Measurements from ENCODE around the gene TNFRSF8. TPM values are rescaled to one million over a fixed set of nuclear protein-coding genes. Genes with fewer than 3 reads are reported as not detected.

Gene TNFRSF8
- total and polyA plus RNA-seq, 9 of the 15 experiments (the other 6 are each of a cell fraction or from before 2014, with no cell fraction given): 3.5 to 38.4 (median 17.1) TPM

- WGBS (ENCODE audit: insufficient coverage, low coverage, missing lambda C conversion rate): 81% methylated on average over 31 of the region's 31 CpGs
- CTCF ChIA-PET (ENCODE audit: low intra/inter-chr PET ratio): no interaction called here
- Histone ChIP-seq H3K9me1 (ENCODE audit: control insufficient read depth, insufficient read depth, low read length) (no peaks in the 10 kb centered on the region), H4K20me1 (replicated peaks; ENCODE audit: control insufficient read depth, insufficient read depth, low read length) (no peaks in the 10 kb centered on the region), H3K9me3 (replicated peaks; ENCODE audit: control insufficient read depth, insufficient read depth, low read depth, low read length) (no peaks in the 10 kb centered on the region), H3K27ac (ENCODE audit: extremely low read depth, low read depth, low read length) (no peak overlapping the region), H3K4me1 (replicated peaks in 1 of 2; ENCODE audit: control insufficient read depth in 2 of 2, insufficient read depth in 2 of 2, low read length in 2 of 2) (peaks cover 2 to 32% of the 10 kb centered on the region in 2 experiments; a peak in 2 of 5 replicates), H3K27me3 (ENCODE audit: control insufficient read depth in 2 of 2, insufficient read depth in 2 of 2, low read length in 2 of 2) (no peaks in the 10 kb centered on the region), H3K79me2 (ENCODE audit: control insufficient read depth, insufficient read depth, low read length) (no peaks in the 10 kb centered on the region), H3K4me2 (ENCODE audit: insufficient read depth, low read length) (no peak overlapping the region), H3K9ac (ENCODE audit: insufficient read depth in 1 of 2, low read depth in 2 of 2, low read length in 2 of 2) (peak overlapping the region in 1 of 2 experiments; percentile 27; a peak in 2 of 4 replicates), H3K36me3 (ENCODE audit: control insufficient read depth, insufficient read depth, low read length) (peaks cover 27% of the 10 kb centered on the region; the same call in 1 of the 3 replicates), H3K4me3 (no peak overlapping the region), H2AFZ (ENCODE audit: low read depth, low read length) (no peak overlapping the region)
- FAIRE-seq (no peak), ATAC-seq (no peak), DNase-seq (ENCODE audit: extremely low read depth in 1 of 4, low spot score in 3 of 4) (no peak)
- BruUV-seq (replicated peaks): no TSS peak
- TF ChIP-seq MBD2 (IDR thresholded peaks at IDR 0.05; ENCODE audit: borderline replicate concordance, low read depth) (no peak), ZNF740 (CRISPR knock-in tag; IDR thresholded peaks at IDR 0.05) (no peak), ZNF740 (tag; IDR thresholded peaks at IDR 0.05) (no peak), CHD7 (IDR thresholded peaks at IDR 0.05; ENCODE audit: low read depth, low read length) (no peak), ILF3 (IDR thresholded peaks at IDR 0.05; ENCODE audit: borderline replicate concordance) (no peak), SIN3B (IDR thresholded peaks at IDR 0.05; ENCODE audit: low read depth) (no peak), ZNF695 (CRISPR knock-in tag; IDR thresholded peaks at IDR 0.05) (no peak)
- POLR2A ChIA-PET: interaction anchor here (0.6 to 2.0 kb wide), 6 partner anchors 9 to 231 kb away, joined by 3 to 7 read pairs (median 4); no protein-coding TSS in a partner anchor
- intact Hi-C loops (cut with micrococcal nuclease) (no loop called here), in situ Hi-C loops (cut with MboI) (no loop called here)
Observed at GRCh38 chr1:12138196-12139168, 75.4 kb downstream of the TNFRSF8 start.
